C1 segment of cervical spinal cord (tissue), 14 donors: ENCODE data around the gene ATP9A.
A peak's percentile ranks its signal among the peaks of the same experiment; 100 is the strongest.
"Not testable (repeated sequence)": the region's sequence is repeated elsewhere in the genome, so short reads cannot be mapped to it uniquely, and the experiment has no call there.

Experiments used
- DNase-seq, 14 donors: peaks; one replicate each; lab custom pipeline; 2025; lab: John Stamatoyannopoulos, UW

The ATP9A gene, protein sequence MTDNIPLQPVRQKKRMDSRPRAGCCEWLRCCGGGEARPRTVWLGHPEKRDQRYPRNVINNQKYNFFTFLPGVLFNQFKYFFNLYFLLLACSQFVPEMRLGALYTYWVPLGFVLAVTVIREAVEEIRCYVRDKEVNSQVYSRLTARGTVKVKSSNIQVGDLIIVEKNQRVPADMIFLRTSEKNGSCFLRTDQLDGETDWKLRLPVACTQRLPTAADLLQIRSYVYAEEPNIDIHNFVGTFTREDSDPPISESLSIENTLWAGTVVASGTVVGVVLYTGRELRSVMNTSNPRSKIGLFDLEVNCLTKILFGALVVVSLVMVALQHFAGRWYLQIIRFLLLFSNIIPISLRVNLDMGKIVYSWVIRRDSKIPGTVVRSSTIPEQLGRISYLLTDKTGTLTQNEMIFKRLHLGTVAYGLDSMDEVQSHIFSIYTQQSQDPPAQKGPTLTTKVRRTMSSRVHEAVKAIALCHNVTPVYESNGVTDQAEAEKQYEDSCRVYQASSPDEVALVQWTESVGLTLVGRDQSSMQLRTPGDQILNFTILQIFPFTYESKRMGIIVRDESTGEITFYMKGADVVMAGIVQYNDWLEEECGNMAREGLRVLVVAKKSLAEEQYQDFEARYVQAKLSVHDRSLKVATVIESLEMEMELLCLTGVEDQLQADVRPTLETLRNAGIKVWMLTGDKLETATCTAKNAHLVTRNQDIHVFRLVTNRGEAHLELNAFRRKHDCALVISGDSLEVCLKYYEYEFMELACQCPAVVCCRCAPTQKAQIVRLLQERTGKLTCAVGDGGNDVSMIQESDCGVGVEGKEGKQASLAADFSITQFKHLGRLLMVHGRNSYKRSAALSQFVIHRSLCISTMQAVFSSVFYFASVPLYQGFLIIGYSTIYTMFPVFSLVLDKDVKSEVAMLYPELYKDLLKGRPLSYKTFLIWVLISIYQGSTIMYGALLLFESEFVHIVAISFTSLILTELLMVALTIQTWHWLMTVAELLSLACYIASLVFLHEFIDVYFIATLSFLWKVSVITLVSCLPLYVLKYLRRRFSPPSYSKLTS

DNA sequence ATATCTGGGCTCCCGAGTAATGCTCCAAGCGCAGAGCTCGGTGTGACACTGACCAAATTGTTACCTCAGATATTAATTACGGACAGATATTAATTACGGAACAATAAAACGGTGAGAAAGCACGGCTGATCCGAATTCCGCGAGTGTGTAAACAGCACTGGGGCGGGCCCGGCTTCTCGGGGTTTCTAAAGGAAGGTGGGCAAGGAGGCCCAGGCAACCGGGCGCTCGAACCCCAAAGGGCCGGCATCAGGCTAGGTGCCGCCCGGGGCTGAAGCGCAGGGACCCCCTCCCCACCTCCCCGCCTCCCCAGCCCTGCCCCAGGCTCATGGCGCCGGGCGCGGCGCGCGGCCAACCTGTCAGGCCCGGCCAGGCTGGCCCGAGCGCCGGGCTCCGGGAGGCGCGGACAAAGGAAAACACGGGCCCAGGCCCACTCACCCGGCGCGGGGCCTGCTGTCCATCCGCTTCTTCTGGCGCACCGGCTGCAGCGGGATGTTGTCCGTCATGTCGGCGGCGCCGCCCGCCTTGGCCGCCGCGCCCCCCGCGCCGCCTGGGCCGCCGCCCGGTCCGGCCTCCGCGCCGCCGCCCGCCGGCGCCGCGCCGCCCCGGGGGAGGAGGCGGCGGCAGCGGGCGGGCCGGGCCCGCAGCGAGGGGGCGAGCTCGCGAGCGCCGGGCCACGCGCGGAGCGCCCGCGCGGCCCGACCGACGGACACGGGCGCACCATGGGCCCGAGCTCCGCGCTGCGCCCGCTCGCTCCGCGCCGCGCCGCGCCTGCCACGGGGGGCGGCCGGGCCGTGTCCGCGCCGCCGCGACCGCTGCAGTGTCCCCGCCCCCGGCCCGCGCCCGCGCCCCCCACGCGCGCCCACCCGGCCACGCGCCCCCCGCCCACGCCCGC is at the start of gene ATP9A:
Gene ATP9A (minus strand): TSS at position 524 of the 892 bp plus-strand sequence. CDS start 21 bp downstream, at position 503.
- DNase-seq: peak in 8 of 14 donors; percentile 13 to 60 (median 46)

DNA sequence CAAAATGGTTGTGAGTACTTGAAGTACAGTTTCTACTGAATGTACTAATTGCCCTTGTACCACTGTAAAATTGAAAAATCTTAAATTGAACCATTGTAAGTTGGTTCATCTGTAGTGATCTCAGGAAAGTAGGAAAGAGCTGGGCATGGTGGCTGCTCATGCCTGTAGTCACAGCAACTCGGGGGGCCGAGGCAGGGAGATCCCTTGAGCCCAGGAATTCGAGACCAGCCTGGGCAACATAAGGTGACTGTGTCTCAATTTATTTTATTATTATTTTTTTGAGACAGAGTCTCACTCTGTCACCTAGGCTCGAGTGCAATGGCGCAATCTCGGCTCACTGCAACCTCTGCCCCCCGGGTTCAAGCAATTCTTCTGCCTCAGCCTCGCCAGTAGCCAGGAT is 48.7 kb upstream of the ATP9A start:
- not testable (repeated sequence) for DNase-seq

DNA sequence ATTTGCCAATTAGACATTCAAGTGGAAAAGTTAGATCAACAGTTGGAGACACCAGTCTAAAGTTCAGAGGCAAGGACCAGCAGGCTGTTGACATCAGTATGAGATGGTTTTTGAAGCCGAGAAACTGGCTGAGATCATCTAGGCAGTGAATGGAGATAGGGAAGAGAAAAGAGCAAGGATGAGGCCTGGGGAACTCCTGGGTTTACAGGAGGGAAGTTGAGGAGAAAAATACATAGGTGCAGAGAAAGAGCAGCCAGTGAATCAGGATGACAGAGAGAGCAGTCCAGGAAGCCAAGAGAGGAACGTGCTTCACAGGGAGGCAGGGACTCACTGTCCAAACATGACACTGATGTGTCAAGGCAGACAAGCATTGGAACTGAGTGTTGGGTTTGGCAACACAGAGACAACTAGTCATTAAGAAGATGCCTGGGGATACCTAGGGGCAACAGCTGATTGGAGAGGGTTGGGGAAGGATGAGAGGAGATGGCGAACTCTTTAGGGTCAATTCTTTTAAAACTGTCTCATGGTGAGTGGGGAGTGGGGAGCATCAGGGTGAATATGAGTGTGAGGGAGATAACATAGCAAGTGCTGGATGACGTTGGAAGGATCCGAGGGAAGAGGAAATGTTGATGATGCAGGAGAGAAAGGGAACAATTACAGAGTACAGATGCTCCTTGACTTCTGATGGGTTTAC is 47.3 kb upstream of the ATP9A start:
- no peak for DNase-seq

DNA sequence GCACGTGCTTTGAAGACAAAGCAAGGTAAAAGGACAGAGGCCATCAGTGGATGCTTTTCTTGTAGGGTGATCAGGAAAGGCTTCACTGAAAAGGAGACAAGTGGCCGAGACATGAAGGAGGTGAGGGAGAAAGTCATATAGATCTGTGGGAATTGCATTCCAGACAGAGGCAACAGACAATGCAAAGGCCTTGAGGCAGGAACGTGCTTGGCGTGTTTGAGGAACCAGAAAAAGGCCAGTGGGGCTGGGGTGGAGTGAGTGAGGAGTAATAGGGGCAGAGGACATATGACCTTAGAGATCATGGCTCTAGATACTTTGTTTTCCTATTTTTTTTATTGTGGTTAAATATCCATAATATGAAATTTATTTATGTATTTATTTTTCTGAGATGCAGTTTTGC is 44.7 kb upstream of the ATP9A start:
- DNase-seq: no peak

DNA sequence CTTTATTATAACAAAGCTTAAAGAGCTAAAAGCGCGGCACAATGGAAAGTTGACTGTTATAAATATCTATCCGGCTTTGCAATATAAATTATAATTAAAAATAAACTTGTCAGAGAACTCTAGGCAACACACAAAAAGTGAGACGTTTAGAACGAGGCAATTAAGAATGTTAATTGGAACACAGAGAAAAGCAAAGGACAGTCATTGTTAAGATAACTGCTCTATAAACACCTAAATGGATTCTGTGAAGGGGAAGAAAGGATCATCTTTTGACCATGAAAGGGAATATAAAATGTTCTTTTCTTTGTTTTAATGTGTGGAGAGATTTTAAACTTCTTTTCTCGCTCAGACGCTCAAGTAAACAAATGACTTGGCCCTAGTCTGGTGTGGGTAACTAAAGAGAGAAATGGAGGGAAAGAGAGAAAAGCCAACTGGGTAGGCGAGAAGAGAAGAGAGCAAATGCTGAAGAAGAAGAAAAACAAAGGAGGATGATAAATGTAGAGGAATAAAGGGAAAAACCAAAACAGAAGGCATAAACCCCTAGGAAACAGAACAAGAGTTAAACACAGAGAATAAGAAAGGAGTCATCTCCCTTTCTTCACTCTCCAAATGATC is 43.4 kb upstream of the ATP9A start:
- no peak for DNase-seq

DNA sequence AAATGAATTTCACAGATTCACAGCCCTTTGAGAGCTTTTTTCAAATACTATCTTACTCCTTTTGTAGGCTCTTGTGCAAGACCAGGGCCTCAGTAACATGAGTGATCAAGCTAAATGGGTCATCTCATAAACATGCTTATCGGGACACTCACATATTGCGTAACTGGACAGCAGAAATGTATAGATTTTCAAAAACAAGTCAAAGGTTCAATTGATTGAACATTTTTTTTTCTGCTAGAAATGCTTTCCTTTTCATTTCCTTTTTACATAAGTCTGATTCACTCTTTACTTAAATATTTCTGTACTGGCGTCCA is 42.8 kb upstream of the ATP9A start:
- DNase-seq: no peak

DNA sequence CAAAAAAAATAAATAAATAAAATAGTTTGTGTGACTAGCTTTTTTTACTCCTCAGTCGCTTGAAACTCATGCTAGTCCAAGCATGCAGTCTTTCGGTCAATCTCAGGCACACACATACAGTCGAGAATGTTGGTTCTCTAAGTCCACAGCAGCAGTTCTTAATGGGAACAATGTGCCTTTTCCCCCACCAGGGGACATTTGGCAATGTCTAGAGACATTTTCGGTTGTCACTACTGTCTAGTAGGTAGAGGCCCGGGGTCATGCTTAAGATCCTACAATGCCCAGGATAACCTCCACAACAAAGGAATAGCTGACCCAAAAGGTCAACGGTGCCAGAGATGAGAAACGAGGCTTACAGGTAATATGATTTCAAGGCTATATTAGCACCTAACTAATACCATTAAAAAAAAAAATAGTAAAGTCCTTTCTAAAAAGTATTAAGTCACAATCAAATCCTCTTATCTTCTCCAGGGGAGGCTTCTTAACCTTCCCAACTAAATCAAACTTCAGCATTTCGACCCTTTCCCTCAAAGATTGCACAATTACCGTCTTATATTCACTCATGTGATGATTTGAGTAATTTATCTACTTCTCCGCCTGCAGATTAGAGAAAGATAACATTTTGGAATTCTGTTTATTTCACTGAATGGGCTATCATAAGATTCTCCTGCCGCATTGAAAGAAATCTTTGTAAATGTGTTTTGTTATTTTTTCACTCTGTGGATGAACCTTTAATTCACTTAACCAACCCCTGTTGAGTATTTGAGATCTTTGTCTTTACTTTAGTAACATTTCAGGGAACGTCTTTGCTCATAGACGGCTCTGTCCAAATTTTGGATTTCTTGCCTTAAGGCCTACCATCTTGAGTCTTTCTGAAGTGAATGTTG is 42.2 kb upstream of the ATP9A start:
- DNase-seq: no peak

DNA sequence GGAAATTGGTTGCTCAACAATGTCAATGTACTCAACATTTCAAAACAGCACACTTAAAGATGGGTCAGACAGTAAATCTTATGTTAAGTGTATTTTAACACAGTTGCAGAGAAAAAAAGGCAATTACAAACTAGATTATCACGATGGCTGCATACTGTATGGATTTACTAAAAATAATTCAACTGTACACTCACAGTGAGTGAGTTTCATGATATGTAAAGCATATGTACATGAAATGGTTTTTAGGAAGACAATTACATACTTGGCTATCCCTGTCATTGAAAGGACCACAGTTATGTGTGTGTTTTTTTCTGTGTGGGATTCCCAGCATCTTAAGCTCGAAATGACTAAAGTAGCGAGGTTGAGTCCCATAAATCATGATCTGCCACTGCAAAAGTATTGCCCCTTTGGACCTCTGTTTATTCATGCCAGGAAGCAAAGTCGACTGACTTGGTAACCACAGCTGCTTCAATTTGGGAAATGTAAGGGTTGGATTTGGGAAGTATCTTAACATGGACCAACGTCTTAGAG is 39.6 kb upstream of the ATP9A start:
- DNase-seq: no peak

DNA sequence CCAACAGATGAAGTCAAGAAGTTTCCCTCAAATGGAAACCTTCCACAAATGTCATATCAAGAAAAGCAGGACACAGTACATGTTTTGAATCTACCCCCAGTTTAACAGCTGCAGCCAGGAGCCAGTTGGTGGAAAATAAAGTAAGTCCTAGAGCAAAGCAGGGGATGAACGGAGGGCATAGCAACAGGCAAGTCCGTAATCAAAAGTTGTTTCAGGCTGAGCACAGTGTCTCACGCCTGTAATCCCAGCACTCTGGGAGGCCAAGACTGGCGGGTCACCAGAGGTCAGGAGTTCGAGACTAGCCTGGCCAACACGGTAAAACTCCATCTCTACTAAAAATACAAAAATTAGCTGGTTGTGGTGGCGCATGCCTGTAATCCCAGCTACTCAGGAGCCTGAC is 36.6 kb upstream of the ATP9A start:
- no peak for DNase-seq

DNA sequence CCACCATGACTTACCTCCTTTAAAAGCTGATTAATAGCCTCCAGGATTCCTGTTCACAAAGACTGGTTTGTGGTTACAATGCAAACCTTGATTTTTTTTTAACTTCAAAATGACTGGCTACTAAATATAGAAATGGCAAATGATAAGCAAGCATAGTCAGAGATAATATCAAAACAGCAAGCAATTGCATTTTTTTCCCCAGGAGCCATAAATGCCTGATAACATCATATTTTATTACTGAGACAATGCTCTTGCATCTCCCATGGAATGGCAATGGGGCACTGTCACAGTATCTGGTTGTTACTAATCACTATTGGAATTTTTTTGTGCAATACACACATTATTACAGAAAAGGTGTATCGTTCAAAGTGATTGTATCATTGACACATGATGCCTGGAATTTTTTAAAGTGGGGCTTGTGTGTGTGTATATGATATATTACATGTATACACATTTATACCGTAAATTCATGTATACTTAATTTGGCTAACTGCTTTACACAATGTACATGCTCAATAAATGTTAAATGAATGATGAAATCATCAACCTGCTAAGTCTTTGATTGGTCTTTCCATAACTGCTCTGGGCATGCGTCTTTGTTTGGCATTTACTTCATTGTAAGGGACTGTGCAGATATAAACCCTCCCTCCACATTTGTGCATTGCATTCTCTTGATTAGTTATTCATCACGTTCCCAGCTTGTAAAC is 35.1 kb upstream of the ATP9A start:
- no peak for DNase-seq

DNA sequence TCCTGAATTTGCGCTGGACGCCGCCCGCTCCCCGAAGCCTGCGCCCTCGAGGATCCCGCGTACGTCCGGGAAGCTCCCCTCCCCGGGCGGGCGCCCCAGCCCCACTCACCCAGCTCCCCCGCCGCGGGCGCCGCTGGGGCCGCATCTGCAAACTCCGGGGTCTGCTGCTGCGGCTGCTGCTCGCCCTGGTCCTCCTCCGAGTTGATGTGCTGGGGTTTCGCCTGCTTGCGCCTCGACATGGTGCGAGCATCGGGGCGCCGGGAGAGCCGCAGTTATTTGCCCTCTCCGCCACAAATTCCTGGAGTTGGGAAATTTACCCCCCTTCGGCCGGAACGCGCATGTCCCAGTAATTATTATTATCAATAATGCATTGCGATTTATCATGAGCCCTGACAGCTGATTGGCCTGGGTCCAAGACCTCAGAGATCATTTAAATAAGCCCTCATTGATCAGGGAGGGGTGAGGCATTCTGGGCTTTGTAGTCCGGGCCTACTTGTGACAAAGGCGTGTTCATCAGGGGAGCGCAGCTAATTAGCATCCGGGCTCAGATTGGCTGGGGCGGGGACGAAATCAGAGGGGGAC is 34.1 kb upstream of the ATP9A start, which contains the start of gene SALL4:
Gene SALL4 (minus strand): TSS at position 352 of the 582 bp plus-strand sequence. CDS start 113 bp downstream, at position 239.
- no peak for DNase-seq

DNA sequence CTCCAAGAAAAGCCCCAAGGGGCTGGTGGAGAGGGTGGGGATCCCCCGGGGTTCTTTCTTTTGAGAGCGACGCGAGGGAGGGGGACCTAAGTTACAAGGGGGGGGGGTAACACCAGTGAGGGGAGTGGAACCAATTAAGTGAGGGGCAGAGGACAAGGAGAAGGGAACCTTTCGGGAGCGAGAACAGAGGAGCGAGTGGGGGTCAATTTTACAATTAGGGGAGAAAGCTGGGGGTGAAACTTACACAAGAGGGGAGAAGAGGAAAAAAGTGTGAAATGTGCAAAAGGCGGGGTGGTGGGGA is 33.6 kb upstream of the ATP9A start:
- no peak for DNase-seq

DNA sequence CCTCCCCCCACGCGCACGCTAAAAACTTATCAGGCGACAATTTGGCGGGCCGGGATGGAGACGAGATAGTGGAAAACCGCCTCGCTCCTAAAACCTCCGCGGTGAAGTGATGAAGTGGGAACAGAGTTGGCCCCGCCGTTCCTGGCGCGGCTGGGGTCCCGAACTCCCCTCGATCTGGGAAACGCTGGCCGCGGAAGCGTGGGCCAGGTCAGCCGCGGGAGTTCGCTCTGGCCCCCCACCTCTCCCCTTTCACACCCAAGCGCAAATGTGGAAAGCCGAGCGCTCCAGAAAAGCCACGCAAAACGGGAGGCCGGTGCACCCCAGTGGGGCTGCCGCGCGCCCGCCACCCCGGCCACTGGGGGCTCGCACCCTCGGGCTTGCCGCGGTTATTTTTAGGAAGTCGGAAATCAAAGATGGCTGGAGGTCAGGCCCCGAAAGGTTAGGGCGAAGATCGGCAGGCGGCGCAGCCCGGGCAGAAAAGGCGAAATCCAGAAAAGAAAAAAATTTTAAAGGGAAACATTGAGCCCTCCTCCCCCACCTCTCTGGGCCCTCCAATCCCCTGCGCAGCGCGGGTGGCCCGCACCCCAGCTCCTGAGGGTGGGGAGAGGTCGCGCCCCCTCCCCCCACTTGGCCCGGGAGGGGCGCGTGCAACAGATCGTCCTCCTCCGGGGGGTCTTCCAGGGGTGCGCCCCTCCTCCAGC is 33.1 kb upstream of the ATP9A start:
- no peak for DNase-seq

DNA sequence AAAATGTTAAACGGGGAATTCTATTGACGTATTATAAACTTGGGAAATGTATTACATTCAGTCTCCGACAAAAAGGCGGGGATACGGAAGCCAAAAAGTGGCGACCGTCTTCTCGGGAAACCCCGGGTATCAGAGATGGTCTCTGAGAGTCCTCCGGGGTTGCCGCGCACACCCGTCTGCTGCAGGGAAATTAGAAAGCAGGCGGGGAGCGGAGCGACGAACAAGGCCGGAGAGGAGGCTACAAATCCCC is 32.6 kb upstream of the ATP9A start:
- DNase-seq: no peak

DNA sequence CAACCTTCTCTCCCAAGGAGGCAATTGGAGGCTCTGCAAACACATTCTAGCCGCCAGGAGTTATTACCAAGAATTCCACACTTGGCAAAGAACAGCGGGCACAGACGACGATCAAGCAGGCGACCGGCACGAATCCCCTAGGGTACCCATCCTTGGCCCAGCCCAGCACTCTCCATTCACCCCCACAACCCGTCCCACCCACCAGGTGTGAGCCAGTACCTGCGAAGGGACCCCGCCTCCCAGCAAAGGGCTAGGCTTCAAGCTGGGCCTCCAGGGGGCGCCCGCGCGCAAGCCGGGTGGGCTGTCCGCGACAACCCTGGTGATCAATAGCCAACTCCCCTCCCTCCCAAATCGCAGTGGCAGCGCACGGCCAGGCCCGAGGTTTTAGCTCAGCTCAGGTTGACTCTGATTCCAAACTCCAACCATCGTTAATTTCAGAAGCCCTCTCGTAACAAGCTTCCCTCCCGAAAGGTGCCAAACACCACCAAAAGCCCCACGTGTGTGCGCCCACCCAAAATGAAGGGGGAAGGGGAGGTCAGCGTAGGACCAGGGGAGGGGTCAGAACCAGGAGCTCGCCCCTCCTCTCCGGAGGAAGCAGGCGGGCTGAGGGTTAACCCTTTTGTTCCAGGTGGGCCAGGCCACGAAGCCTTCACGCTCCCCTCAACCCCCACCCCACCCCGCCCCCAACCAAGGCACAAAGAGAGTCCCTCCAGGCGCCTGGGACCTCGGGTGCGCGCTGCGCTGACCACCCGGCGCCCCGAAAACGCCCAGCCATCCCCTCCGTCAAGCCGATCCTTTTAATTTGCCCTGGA is 32.1 kb upstream of the ATP9A start:
- DNase-seq: peak in 8 of 14 donors; percentile 1 to 41 (median 10)

DNA sequence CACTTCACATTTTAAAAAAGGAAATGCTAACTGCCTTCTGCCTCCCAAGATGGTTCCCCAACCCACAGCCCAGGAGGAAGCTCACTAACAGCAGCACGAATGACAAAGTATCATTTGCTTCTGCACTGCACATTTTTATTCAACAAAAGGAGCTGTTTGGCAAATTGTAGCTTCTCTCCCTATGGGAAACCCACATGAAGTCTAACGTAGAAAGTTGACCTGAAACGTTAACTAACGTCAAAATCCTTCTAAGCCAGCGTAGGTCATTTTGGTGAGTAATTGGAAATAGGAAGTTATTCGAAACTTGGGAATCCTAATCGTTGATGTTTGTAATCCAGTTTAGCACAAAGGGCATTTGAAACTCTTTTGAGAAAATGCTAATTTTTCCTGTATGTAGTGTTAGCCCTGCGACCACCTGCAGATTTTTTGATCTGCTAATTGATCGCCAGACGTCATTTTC is 31.2 kb upstream of the ATP9A start:
- DNase-seq: no peak
